Astrocyte of the cerebellum (primary cell): ENCODE results near the gene RHOT2.
A peak's percentile ranks its signal among the peaks of the same experiment; 100 is the strongest.

Source experiments
- DNase-seq: peaks from one replicate; pipeline ENCODE4 v3.0.0-alpha.2; 2011; ENCODE audit warnings: low read depth
- H3K4me3 ChIP-seq: 2 replicates; pipeline ENCODE4 v1.5.1; 2011; ENCODE audit warnings: mild to moderate bottlenecking, low read depth, low read length, moderate library complexity
- in situ Hi-C: cut with HindIII; loops from 2 replicates; pipeline ENCODE4 v1.10.0; 2017; ENCODE audit warnings: low sequenced_read_pairs
- TF ChIP-seq, protein P1 (sequence below): IDR thresholded peaks from 2 replicates; pipeline ENCODE4 v1.5.1; 2012; ENCODE audit warnings: low read length, low read depth, moderate library complexity, mild to moderate bottlenecking; ENCODE audit errors: missing control alignments

Gene RHOT2

DNA sequence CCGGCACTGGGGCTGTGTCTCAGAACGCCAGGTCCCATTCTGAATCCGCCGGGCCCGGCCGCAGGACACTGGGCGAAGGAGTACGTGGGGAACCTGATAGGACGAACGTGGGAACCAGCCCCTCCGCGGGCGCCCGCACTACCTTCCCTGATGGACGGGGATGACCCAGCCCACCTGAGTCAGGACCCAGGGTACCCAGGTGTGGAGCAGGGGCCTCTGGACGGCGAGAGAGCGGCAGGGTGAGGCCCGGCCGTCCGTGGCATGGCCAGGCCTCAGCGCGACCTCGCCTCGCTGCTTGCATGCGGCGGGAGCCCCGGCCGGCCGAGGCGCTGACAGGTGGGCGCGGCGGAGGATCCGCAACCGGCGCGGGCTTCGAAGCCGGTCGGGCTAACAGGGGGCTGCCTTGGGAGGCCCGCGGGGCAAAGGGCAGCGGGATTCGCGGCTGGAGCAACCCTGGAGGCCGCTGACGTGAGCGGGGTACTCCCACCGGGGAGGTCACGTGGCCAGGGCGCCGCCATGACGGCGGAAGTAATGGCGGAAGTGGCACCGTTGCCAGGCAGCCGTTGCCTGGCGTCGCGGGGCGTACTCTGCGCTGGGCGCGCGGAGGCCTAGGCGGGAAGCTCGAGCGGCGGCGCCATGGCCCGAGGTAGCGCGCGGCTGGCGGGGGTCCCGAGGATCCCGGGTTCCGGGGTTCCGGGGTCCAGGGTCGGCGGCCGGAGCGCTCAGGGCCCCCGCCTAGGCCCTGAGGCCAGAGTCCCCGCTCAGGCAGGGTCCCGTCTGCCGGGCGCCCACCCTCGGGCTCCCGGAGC is 18.9 kb upstream of the RHOT2 start, which contains the start of gene WDR90:
Gene WDR90, plus strand, starts transcription at position 585 of the 809 bp plus-strand sequence. Its CDS starts 52 bp downstream, at position 637.
- DNase-seq = peak; percentile 62
- TF ChIP-seq, protein P1, sequence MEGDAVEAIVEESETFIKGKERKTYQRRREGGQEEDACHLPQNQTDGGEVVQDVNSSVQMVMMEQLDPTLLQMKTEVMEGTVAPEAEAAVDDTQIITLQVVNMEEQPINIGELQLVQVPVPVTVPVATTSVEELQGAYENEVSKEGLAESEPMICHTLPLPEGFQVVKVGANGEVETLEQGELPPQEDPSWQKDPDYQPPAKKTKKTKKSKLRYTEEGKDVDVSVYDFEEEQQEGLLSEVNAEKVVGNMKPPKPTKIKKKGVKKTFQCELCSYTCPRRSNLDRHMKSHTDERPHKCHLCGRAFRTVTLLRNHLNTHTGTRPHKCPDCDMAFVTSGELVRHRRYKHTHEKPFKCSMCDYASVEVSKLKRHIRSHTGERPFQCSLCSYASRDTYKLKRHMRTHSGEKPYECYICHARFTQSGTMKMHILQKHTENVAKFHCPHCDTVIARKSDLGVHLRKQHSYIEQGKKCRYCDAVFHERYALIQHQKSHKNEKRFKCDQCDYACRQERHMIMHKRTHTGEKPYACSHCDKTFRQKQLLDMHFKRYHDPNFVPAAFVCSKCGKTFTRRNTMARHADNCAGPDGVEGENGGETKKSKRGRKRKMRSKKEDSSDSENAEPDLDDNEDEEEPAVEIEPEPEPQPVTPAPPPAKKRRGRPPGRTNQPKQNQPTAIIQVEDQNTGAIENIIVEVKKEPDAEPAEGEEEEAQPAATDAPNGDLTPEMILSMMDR = no peak
- H3K4me3 ChIP-seq = peak within 1 kb of the TSS; percentile 61
- in situ Hi-C loops = no loop called here

DNA sequence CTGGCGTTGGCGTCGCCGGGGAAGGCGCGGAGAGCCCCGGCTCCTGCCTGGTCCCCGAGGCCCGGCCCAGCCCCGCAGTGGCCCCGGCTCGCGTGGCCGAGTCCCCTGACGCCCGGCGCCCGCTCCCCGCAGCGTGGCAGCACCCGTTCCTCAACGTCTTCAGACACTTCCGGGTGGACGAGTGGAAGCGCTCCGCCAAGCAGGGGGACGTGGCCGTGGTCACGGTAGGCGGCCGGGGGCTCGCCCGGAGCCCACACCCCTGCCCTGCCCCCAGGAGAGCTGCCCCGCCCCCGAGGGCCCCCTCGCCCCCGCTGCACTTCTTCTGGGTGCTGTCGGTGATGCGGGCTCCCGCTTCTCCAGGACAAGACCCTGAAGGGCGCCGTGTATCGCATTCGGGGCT is 18.3 kb upstream of the RHOT2 start:
- peak overlapping the region; percentile 61 for H3K4me3 ChIP-seq
- in situ Hi-C loops = no loop called here
- DNase-seq = no peak
- TF ChIP-seq, protein P1 = no peak

DNA sequence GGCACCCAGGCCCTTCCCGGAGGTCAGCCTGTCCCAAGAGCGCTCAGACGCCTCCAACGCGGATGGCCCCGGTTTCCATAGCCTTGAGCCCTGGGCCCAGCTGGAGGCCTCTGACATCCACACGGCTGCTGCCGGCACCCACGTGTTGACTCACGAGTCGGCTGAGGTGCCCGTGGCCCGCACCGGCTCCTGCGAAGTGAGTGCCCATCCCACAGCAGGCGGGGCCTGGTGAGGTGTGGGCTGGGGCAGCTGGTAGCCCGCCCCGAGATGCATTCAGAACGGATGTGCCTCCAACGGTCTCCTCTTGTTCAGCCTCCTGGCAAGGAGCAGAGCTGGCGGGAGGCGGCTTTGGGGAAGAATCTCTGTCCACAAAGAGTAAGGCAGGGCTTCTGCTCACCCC is 16.1 kb upstream of the RHOT2 start:
- no peak for DNase-seq
- TF ChIP-seq, protein P1 = no peak
- in situ Hi-C loops = no loop called here
- H3K4me3 ChIP-seq = no peak overlapping the region

DNA sequence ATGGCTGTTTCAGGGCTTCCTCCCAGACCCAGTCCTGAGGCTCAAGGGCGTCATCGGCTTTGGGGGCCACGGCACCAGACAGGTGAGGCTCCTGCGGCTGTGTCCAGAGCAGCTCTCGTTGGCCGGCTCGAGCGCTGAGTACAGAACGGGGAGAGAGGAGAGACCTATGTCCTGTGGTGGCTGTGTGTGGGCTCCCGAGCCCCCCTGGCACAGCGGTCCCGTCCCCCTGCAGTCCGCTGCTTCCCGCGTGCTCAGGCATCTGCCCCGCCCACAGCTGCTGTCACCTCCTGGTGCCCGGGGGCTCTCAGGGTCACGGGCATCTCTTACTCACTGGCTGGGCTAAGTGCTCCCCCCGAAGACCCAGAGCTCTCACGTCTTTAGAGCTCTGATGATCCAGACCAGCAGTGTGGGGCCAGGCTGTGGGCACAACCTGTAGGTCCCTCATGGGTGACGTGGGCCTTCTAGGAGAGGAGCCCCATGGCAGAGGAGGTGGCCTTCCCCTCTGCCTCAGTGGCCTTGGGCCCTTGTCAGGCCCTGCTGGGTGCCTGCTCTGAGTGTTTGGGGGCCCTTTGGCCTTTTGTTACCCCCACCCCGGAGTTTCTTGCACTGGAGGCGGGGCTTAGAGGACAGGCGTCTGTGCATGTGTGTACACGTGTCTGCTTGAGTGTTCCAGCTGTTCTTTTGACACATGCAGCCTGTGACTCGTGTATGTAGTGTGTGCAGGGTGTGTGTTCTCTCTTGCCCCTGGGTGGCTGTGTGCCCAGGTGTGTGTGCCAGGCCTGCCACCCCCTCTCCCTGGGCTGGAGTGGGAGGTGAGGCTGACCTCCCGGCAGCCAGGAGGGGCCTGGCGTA is 15.3 kb upstream of the RHOT2 start:
- DNase-seq = no peak
- no peak overlapping the region for H3K4me3 ChIP-seq
- TF ChIP-seq, protein P1 = no peak
- in situ Hi-C loops = no loop called here

DNA sequence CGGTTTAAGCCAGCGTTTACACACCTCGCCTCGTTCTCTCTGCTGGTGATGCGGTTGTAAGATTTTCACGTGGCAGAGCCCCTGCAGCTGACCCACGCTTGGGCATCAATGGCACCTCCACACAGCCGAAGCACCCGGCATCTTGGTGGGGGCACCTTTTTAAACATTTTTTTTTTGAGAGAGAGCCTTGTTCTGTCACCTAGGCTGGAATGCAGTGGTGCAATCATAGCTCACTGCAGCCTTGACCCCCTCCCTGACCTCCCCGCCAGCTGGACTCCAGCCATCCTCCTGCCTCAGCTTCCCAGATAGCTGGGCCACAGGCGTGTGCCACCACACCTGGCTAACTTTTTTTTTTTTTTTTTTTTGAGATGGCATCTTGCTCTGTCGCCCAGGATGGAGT is 13.9 kb upstream of the RHOT2 start:
- no peak overlapping the region for H3K4me3 ChIP-seq
- TF ChIP-seq, protein P1 = no peak
- in situ Hi-C loops = no loop called here
- no peak for DNase-seq

DNA sequence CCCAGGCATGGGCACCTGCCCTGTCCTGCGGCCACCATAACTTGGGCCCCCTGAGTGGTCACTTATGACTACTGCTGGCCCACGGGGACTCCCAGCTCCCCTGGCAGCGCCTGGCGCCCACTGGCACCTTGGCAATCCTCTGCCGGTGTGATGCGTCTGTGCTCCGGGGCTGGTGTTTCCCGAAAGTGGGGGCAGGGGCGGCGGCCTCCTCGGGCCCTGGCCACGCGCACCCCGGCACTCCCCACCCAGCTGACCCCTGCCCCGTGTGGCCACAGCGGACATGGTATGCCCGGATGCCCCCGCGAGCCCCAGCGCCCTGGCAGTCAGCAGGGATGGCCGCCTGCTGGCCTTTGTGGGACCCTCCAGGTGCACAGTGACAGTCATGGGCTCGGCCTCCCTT is 10.4 kb upstream of the RHOT2 start:
- in situ Hi-C loops = no loop called here
- H3K4me3 ChIP-seq = no peak overlapping the region
- TF ChIP-seq, protein P1 = no peak
- no peak for DNase-seq
